Ishikawa (cell line): ENCODE measurements around the gene SEC14L5.

ENCODE experiments used
- CEBPB ChIP-seq: IDR thresholded peaks from 2 replicates; pipeline ENCODE4 v1.6.1; 2012
- CREB1 ChIP-seq: IDR thresholded peaks from 2 replicates; pipeline ENCODE4 v1.6.1; 2012; ENCODE audit warnings: low read depth
- EGR1 ChIP-seq: IDR thresholded peaks from 2 replicates; pipeline ENCODE4 v1.6.1; 2012
- EP300 ChIP-seq: IDR thresholded peaks from 2 replicates; pipeline ENCODE4 v1.6.1; 2012; ENCODE audit warnings: borderline replicate concordance
- FOXM1 ChIP-seq: IDR thresholded peaks from 2 replicates; pipeline ENCODE4 v1.6.1; 2012; ENCODE audit warnings: low read depth, borderline replicate concordance
- NFIC ChIP-seq: IDR thresholded peaks from 2 replicates; pipeline ENCODE4 v1.6.1; 2012
- RAD21 ChIP-seq: IDR thresholded peaks from 2 replicates; pipeline ENCODE4 v1.6.1; 2012; ENCODE audit warnings: low read depth
- TAF1 ChIP-seq: IDR thresholded peaks from 2 replicates; pipeline ENCODE4 v1.6.1; 2012; ENCODE audit warnings: low read depth, mild to moderate bottlenecking
- TCF12 ChIP-seq: IDR thresholded peaks from 2 replicates; pipeline ENCODE4 v1.6.1; 2012; ENCODE audit warnings: low read depth
- TEAD4 ChIP-seq: IDR thresholded peaks from 2 replicates; pipeline ENCODE4 v1.6.1; 2012
- YY1 ChIP-seq: IDR thresholded peaks from 2 replicates; pipeline ENCODE4 v1.6.1; 2012; ENCODE audit warnings: low read depth
- TF ChIP-seq, protein P1 (sequence below): IDR thresholded peaks from 2 replicates; pipeline ENCODE4 v1.6.1; 2012; ENCODE audit warnings: low read depth, mild to moderate bottlenecking
- TF ChIP-seq, protein P2 (sequence below): IDR thresholded peaks from 2 replicates; pipeline ENCODE4 v1.6.1; 2012
- TF ChIP-seq, protein P3 (sequence below): IDR thresholded peaks from 2 replicates; pipeline ENCODE4 v1.6.1; 2012

DNA sequence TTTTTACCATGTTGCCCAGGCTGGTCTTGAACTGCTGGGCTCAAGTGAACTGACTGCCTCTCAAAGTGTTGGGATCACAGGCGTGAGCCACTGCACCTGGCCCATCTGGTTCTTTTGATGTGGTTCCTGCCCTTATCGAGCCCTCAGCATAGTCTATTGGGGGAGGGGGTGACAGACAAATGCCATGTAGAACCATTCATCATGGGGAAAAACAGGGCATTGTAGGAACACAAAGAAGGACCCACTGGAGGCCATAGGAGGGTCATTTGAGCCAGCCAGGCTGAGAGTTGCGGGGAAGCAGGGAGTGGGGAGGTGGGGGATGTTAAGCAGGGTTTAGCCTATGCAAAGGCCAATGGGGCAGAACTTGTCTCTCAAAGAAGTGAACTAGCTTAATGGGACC is 11.9 kb downstream of the SEC14L5 start:
- TF ChIP-seq YY1 (no peak), NFIC (no peak), EGR1 (no peak), TCF12 (no peak), EP300 (no peak), CEBPB (no peak), TAF1 (no peak), FOXM1 (no peak), TEAD4 (no peak), RAD21 (no peak), CREB1 (no peak)
- TF ChIP-seq, protein P1, sequence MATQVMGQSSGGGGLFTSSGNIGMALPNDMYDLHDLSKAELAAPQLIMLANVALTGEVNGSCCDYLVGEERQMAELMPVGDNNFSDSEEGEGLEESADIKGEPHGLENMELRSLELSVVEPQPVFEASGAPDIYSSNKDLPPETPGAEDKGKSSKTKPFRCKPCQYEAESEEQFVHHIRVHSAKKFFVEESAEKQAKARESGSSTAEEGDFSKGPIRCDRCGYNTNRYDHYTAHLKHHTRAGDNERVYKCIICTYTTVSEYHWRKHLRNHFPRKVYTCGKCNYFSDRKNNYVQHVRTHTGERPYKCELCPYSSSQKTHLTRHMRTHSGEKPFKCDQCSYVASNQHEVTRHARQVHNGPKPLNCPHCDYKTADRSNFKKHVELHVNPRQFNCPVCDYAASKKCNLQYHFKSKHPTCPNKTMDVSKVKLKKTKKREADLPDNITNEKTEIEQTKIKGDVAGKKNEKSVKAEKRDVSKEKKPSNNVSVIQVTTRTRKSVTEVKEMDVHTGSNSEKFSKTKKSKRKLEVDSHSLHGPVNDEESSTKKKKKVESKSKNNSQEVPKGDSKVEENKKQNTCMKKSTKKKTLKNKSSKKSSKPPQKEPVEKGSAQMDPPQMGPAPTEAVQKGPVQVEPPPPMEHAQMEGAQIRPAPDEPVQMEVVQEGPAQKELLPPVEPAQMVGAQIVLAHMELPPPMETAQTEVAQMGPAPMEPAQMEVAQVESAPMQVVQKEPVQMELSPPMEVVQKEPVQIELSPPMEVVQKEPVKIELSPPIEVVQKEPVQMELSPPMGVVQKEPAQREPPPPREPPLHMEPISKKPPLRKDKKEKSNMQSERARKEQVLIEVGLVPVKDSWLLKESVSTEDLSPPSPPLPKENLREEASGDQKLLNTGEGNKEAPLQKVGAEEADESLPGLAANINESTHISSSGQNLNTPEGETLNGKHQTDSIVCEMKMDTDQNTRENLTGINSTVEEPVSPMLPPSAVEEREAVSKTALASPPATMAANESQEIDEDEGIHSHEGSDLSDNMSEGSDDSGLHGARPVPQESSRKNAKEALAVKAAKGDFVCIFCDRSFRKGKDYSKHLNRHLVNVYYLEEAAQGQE, result no peak
- TF ChIP-seq, protein P2, sequence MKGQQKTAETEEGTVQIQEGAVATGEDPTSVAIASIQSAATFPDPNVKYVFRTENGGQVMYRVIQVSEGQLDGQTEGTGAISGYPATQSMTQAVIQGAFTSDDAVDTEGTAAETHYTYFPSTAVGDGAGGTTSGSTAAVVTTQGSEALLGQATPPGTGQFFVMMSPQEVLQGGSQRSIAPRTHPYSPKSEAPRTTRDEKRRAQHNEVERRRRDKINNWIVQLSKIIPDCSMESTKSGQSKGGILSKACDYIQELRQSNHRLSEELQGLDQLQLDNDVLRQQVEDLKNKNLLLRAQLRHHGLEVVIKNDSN, result no peak
- TF ChIP-seq, protein P3, sequence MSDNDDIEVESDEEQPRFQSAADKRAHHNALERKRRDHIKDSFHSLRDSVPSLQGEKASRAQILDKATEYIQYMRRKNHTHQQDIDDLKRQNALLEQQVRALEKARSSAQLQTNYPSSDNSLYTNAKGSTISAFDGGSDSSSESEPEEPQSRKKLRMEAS, result no peak
